Stomach (tissue), 4 donors: ENCODE results near the gene GBP2.

Experiments
- CTCF ChIP-seq, 7 experiments: fragments of 450-650 bp in 4 of 7; fragments of 200-600 bp in 3 of 7; sonication (generic) in 3 of 7; IDR thresholded peaks; one replicate each; pipeline ENCODE4 v1.5.1; 2016 to 2019; ENCODE audit warnings: antibody characterized with exemption in 7 of 7, control low read depth in 2 of 7, mild to moderate bottlenecking in 1 of 7
- EP300 ChIP-seq: sonication (generic); formaldehyde crosslinking; IDR thresholded peaks from one replicate; pipeline ENCODE4 v1.6.1; 2017; ENCODE audit warnings: antibody characterized with exemption
- POLR2AphosphoS5 ChIP-seq, 3 donors: sonication (generic); formaldehyde crosslinking; IDR thresholded peaks; one replicate each; pipeline ENCODE4 v1.6.1; 2016; ENCODE audit warnings: antibody characterized with exemption in 3 of 3

- no peak for TF ChIP-seq CTCF (IDR thresholded peaks at IDR 0.05)
- TF ChIP-seq EP300 = no peak
- no peak for TF ChIP-seq POLR2AphosphoS5 (IDR thresholded peaks at IDR 0.05)
These were observed 44.5 kb upstream of the GBP2 start for GRCh38 chr1:89170170-89171066.
